Panc1 (cell line): ENCODE results near the gene LPIN3. TPM values are rescaled to one million over a fixed set of nuclear protein-coding genes. Genes with fewer than 3 reads are reported as not detected.
"Not testable (repeated sequence)": the region's sequence is repeated elsewhere in the genome, so short reads cannot be mapped to it uniquely, and the experiment has no call there.

Source experiments
- ATAC-seq: fragments of 200-7000 bp; cut with Tn5 transposase; 2 replicates; pipeline ENCODE4 v1.9.1; 2020; ENCODE audit warnings: mild to moderate bottlenecking, moderate library complexity
- BruUV-seq: library from RNA; stranded (reverse); fragments of 400-500 nt; replicated peaks from 2 replicates; lab custom pipeline; 2021; lab: Mats Ljungman, UMichigan
- CTCF ChIA-PET: fragments of 300-600 bp; sonication (Branson Sonifier 250); formaldehyde crosslinking; loops from one replicate; lab custom pipeline; 2022; ENCODE audit warnings: antibody characterized with exemption; lab: Charles Lee
- POLR2A ChIA-PET: fragments of 300-600 bp; sonication (Branson Sonifier 250); formaldehyde crosslinking; loops from one replicate; lab custom pipeline; 2022; ENCODE audit warnings: antibody characterized with exemption; lab: Charles Lee
- DNase-seq: peaks from one replicate; pipeline ENCODE4 v3.0.0-alpha.2; 2010; ENCODE audit warnings: low read depth, low spot score
- H3K27ac ChIP-seq: 2 replicates; pipeline ENCODE4 v1.5.1; 2011; ENCODE audit warnings: mild to moderate bottlenecking, low read length, inconsistent platforms
- H3K27me3 ChIP-seq: fragments of 200-500 bp; sonication (Bioruptor generic); 2 replicates; pipeline ENCODE4 v1.6.0; 2014; ENCODE audit warnings: low read length, inconsistent platforms; ENCODE audit not compliant: control insufficient read depth, insufficient read depth
- H3K36me3 ChIP-seq: fragments of 200-500 bp; sonication (Bioruptor generic); 2 replicates; pipeline ENCODE4 v1.5.1; 2014; ENCODE audit warnings: inconsistent platforms, mild to moderate bottlenecking, low read length, moderate library complexity; ENCODE audit not compliant: control insufficient read depth, insufficient read depth
- H3K4me1 ChIP-seq: 2 replicates; pipeline ENCODE4 v1.5.1; 2011; ENCODE audit warnings: inconsistent platforms, mild to moderate bottlenecking, low read length, moderate library complexity; ENCODE audit not compliant: control insufficient read depth, insufficient read depth
- H3K4me3 ChIP-seq, 2 experiments: 2 replicates each; pipeline ENCODE4 v1.5.1; 2011 to 2012; ENCODE audit warnings: low read depth in 2 of 2, low read length in 2 of 2, mild to moderate bottlenecking in 2 of 2, inconsistent platforms in 1 of 2, moderate library complexity in 1 of 2
- H3K9me3 ChIP-seq: fragments of 200-500 bp; sonication (Bioruptor generic); 2 replicates; pipeline ENCODE4 v1.5.1; 2014; ENCODE audit warnings: low read depth, mild to moderate bottlenecking, inconsistent platforms, low read length, moderate library complexity; ENCODE audit not compliant: control insufficient read depth, insufficient read depth
- POLR2AphosphoS5 ChIP-seq: IDR thresholded peaks from 2 replicates; pipeline ENCODE4 v1.6.1; 2012; ENCODE audit warnings: mild to moderate bottlenecking, low read depth, low read length, moderate library complexity
- SIN3A ChIP-seq: IDR thresholded peaks from 2 replicates; pipeline ENCODE4 v1.6.1; 2012; ENCODE audit warnings: low read depth, mild to moderate bottlenecking, low read length, moderate library complexity, borderline replicate concordance; ENCODE audit not compliant: insufficient read depth
- TCF7L2 ChIP-seq: IDR thresholded peaks from 2 replicates; pipeline ENCODE4 v1.6.1; 2011; ENCODE audit warnings: mild to moderate bottlenecking, low read depth, low read length, inconsistent platforms
- in situ Hi-C: cut with HindIII; loops from 2 replicates; pipeline ENCODE4 v1.10.0; 2016; ENCODE audit warnings: low sequenced_read_pairs, low pct_unique_long_range_greater_than_20kb
- intact Hi-C: fragments of 100-400 bp; cut with micrococcal nuclease; formaldehyde crosslinking; loops from one replicate; pipeline ENCODE4 v1.10.0; 2022; ENCODE audit not compliant: unreplicated experiment
- total RNA-seq: library from RNA; stranded (reverse); gene quantifications from one replicate; pipeline ENCODE4 v1.2.1, GENCODE V29; 2021; ENCODE audit not compliant: unreplicated experiment
- TF ChIP-seq, protein P1 (sequence below), 2 experiments: IDR thresholded peaks; 2 replicates each; pipeline ENCODE4 v1.6.1; 2011 to 2012; ENCODE audit warnings: low read depth in 2 of 2, control low read depth in 1 of 2, low read length in 1 of 2, mild to moderate bottlenecking in 1 of 2, moderate library complexity in 1 of 2; ENCODE audit not compliant: insufficient read depth in 1 of 2
- TF ChIP-seq, protein P2 (sequence below): fragments of 450-650 bp; IDR thresholded peaks from 2 replicates; pipeline ENCODE4 v1.5.1; 2017; ENCODE audit warnings: mild to moderate bottlenecking

Gene LPIN3
- total RNA-seq, 1 experiment from 2014 or later: 21.0 TPM

DNA sequence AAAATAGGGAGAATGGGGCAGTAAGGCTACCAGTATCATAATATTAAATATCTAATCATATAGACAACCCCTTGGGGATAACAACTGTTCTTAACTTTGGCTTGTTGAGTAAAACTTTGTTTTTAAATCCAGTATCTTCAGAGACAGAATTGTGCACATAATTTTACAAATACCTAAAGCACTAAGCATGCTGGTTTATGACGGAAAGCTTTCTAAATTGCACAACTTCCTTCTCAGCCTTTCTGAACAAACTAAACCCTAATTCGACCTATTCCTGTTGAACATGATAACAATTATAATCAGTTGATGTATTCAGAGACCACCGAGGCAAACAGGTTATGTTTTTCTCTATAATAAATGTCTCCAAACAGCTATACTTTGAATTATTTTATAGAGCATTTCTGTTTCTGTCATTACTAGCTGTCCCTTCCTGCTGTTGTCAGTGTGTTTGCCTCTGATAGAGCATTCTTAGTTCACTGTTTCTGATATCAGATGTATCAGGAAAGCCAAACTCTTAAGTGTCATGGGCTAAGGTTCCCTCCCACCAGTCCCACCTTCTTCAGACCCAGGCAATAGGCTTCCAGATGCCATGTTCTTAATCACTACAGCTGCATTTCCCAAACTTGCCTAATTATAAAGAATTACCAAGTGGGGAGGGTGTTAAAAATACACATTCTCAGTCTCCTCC is 31.8 kb upstream of the LPIN3 start:
- Histone ChIP-seq H3K4me3 (no peak overlapping the region), H3K9me3 (no peaks in the 10 kb centered on the region), H3K27ac (no peak overlapping the region), H3K27me3 (no peaks in the 10 kb centered on the region), H3K36me3 (no peaks in the 10 kb centered on the region), H3K4me1 (no peaks in the 10 kb centered on the region)
- intact Hi-C loops: no loop called here
- CTCF ChIA-PET: no interaction called here
- in situ Hi-C loops: no loop called here
- DNase-seq: no peak
- POLR2A ChIA-PET: no interaction called here
- no peak for ATAC-seq
- BruUV-seq: no TSS peak
- TF ChIP-seq TCF7L2: no peak
- TF ChIP-seq POLR2AphosphoS5: no peak
- TF ChIP-seq, protein P1, sequence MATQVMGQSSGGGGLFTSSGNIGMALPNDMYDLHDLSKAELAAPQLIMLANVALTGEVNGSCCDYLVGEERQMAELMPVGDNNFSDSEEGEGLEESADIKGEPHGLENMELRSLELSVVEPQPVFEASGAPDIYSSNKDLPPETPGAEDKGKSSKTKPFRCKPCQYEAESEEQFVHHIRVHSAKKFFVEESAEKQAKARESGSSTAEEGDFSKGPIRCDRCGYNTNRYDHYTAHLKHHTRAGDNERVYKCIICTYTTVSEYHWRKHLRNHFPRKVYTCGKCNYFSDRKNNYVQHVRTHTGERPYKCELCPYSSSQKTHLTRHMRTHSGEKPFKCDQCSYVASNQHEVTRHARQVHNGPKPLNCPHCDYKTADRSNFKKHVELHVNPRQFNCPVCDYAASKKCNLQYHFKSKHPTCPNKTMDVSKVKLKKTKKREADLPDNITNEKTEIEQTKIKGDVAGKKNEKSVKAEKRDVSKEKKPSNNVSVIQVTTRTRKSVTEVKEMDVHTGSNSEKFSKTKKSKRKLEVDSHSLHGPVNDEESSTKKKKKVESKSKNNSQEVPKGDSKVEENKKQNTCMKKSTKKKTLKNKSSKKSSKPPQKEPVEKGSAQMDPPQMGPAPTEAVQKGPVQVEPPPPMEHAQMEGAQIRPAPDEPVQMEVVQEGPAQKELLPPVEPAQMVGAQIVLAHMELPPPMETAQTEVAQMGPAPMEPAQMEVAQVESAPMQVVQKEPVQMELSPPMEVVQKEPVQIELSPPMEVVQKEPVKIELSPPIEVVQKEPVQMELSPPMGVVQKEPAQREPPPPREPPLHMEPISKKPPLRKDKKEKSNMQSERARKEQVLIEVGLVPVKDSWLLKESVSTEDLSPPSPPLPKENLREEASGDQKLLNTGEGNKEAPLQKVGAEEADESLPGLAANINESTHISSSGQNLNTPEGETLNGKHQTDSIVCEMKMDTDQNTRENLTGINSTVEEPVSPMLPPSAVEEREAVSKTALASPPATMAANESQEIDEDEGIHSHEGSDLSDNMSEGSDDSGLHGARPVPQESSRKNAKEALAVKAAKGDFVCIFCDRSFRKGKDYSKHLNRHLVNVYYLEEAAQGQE (IDR thresholded peaks at IDR 0.05; ENCODE audit: insufficient read depth in 1 of 2, low read depth in 2 of 2, low read length in 1 of 2): no peak
- no peak for TF ChIP-seq SIN3A
- TF ChIP-seq, protein P2, sequence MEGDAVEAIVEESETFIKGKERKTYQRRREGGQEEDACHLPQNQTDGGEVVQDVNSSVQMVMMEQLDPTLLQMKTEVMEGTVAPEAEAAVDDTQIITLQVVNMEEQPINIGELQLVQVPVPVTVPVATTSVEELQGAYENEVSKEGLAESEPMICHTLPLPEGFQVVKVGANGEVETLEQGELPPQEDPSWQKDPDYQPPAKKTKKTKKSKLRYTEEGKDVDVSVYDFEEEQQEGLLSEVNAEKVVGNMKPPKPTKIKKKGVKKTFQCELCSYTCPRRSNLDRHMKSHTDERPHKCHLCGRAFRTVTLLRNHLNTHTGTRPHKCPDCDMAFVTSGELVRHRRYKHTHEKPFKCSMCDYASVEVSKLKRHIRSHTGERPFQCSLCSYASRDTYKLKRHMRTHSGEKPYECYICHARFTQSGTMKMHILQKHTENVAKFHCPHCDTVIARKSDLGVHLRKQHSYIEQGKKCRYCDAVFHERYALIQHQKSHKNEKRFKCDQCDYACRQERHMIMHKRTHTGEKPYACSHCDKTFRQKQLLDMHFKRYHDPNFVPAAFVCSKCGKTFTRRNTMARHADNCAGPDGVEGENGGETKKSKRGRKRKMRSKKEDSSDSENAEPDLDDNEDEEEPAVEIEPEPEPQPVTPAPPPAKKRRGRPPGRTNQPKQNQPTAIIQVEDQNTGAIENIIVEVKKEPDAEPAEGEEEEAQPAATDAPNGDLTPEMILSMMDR: no peak

- in situ Hi-C loops (no loop called here), intact Hi-C loops (no loop called here)
- DNase-seq (no peak), ATAC-seq (no peak)
- H3K4me1 ChIP-seq: no peaks in the 10 kb centered on the region
- TF ChIP-seq POLR2AphosphoS5 (no peak), SIN3A (no peak)
- TF ChIP-seq, protein P1 (IDR thresholded peaks at IDR 0.05; ENCODE audit: insufficient read depth in 1 of 2, low read depth in 2 of 2, low read length in 1 of 2): no peak
- TF ChIP-seq, protein P2: no peak
- ChIA-PET CTCF (interaction anchor here (0.7 kb wide), 1 partner anchor 188 kb away, joined by 5 read pairs; no protein-coding TSS in a partner anchor), POLR2A (interaction anchor here (0.6 kb wide), 1 partner anchor 272 kb away, joined by 4 read pairs; no protein-coding TSS in a partner anchor)
- no peak overlapping the region for H3K4me3 ChIP-seq
- no peak overlapping the region for H3K27ac ChIP-seq
- BruUV-seq: no TSS peak
- no peaks in the 10 kb centered on the region for H3K9me3 ChIP-seq
- H3K27me3 ChIP-seq: no peaks in the 10 kb centered on the region
- H3K36me3 ChIP-seq: no peaks in the 10 kb centered on the region
Observed at GRCh38 chr20:41309817-41310216, 30.8 kb upstream of the LPIN3 start.

- ATAC-seq, BruUV-seq, POLR2A ChIA-PET, H3K27ac ChIP-seq, CTCF ChIA-PET, H3K27me3 ChIP-seq, H3K4me1 ChIP-seq, H3K36me3 ChIP-seq, H3K4me3 ChIP-seq, DNase-seq, in situ Hi-C loops, H3K9me3 ChIP-seq, intact Hi-C loops: not testable (repeated sequence)
Observed at GRCh38 chr20:41312009-41312408, 28.6 kb upstream of the LPIN3 start.
